WERI-Rb-1 (cell line): ENCODE measurements around the gene FBXO31.

Source experiments
- DNase-seq: peaks from one replicate; pipeline ENCODE4 v3.0.0-alpha.2; 2020
- H3K27ac ChIP-seq: fragments of 250-450 bp; sonication (Bioruptor Pico); 2 replicates; pipeline ENCODE4 v1.5.1; 2020; ENCODE audit warnings: mild to moderate bottlenecking, moderate library complexity
- H3K27me3 ChIP-seq: fragments of 250-450 bp; sonication (Bioruptor Pico); 2 replicates; pipeline ENCODE4 v1.5.1; 2021; ENCODE audit warnings: mild to moderate bottlenecking, low read depth, moderate library complexity; ENCODE audit not compliant: insufficient read depth, severe bottlenecking
- H3K36me3 ChIP-seq: fragments of 250-450 bp; sonication (Bioruptor Pico); 2 replicates; pipeline ENCODE4 v1.5.1; 2020; ENCODE audit warnings: mild to moderate bottlenecking, moderate library complexity
- H3K4me3 ChIP-seq: 2 replicates; pipeline ENCODE4 v1.5.1; 2011; ENCODE audit warnings: low read depth, mild to moderate bottlenecking, control low read depth, low read length
- H3K9me3 ChIP-seq: fragments of 250-450 bp; sonication (Bioruptor Pico); 2 replicates; pipeline ENCODE4 v1.5.1; 2021; ENCODE audit warnings: mild to moderate bottlenecking, moderate library complexity; ENCODE audit not compliant: severe bottlenecking
- CTCF ChIP-seq: IDR thresholded peaks from 2 replicates; pipeline ENCODE4 v1.5.1; 2011; ENCODE audit warnings: low read depth, mild to moderate bottlenecking, control low read depth, inconsistent platforms, low read length

The FBXO31 gene

GRCh38 chr16:87383505-87384161 is at the start of gene FBXO31:
FBXO31 (minus strand) TSS chr16:87383776; CDS start chr16:87383744, 32 bp downstream.
- Histone ChIP-seq H3K27ac (peak within 1 kb of the TSS; percentile 66), H3K27me3 (no peaks in the 10 kb centered on the region)

GRCh38 chr16:87432330-87432915 is 48.8 kb upstream of the FBXO31 start:
- Histone ChIP-seq H3K27ac (no peak overlapping the region), H3K4me3 (no peak overlapping the region), H3K9me3 (no peaks in the 10 kb centered on the region), H3K36me3 (no peaks in the 10 kb centered on the region), H3K27me3 (no peaks in the 10 kb centered on the region)
- DNase-seq, result no peak
- no peak for TF ChIP-seq CTCF

More at GRCh38 chr16:87383505-87384161, at the start of gene FBXO31:
- Histone ChIP-seq H3K4me3 (peak within 1 kb of the TSS; percentile 62), H3K9me3 (no peaks in the 10 kb centered on the region), H3K36me3 (no peaks in the 10 kb centered on the region)
- no peak for TF ChIP-seq CTCF
- DNase-seq, result peak; percentile 55

GRCh38 chr16:87431926-87432325 is 48.4 kb upstream of the FBXO31 start:
- DNase-seq, result no peak
- Histone ChIP-seq H3K27me3 (no peaks in the 10 kb centered on the region), H3K4me3 (no peak overlapping the region), H3K27ac (no peak overlapping the region), H3K9me3 (no peaks in the 10 kb centered on the region), H3K36me3 (no peaks in the 10 kb centered on the region)
- no peak for TF ChIP-seq CTCF

- no peak for DNase-seq
- Histone ChIP-seq H3K27ac (no peak overlapping the region), H3K4me3 (no peak overlapping the region), H3K36me3 (peaks cover 5% of the 10 kb centered on the region; the same call in 1 of the 2 replicates), H3K9me3 (no peaks in the 10 kb centered on the region), H3K27me3 (no peaks in the 10 kb centered on the region)
- TF ChIP-seq CTCF, result no peak
These were observed 43.0 kb upstream of the FBXO31 start for GRCh38 chr16:87426423-87427215.

GRCh38 chr16:87425941-87426340 is 42.4 kb upstream of the FBXO31 start:
- Histone ChIP-seq H3K36me3 (peaks cover 5% of the 10 kb centered on the region; the same call in 1 of the 2 replicates), H3K9me3 (no peaks in the 10 kb centered on the region), H3K27me3 (no peaks in the 10 kb centered on the region), H3K27ac (no peak overlapping the region), H3K4me3 (no peak overlapping the region)
- TF ChIP-seq CTCF, result no peak
- DNase-seq, result no peak
